ENCODE measurements around the gene LYSMD4. TPM values are rescaled to one million over a fixed set of nuclear protein-coding genes. Genes with fewer than 3 reads are reported as not detected.

LYSMD4 gene
- total and polyA plus RNA-seq, 2 of the 8 experiments (the other 6 are each of a cell fraction or from before 2014, with no cell fraction given): 7.5 to 17.5 TPM

GRCh38 chr15:99692825-99693224, 40.4 kb downstream of the LYSMD4 start (continued):
- no peak for TF ChIP-seq CHD7 (IDR thresholded peaks at IDR 0.05; ENCODE audit: insufficient replicate concordance, low read length)
- TF ChIP-seq POLR2A (IDR thresholded peaks at IDR 0.05; ENCODE audit: control extremely low read depth in 1 of 2, low read depth in 2 of 2, low read length in 2 of 2): no peak
- TF ChIP-seq ATF2 (IDR thresholded peaks at IDR 0.05; ENCODE audit: low read length): no peak
- TF ChIP-seq USF2 (IDR thresholded peaks at IDR 0.05; ENCODE audit: low read length): no peak
- no peak for TF ChIP-seq CEBPB (IDR thresholded peaks at IDR 0.05; ENCODE audit: low read depth, low read length)
- TF ChIP-seq PHF8 (conservative IDR thresholded peaks at IDR 0.05; ENCODE audit: low read depth, low read length): no peak
- TF ChIP-seq NRF1 (IDR thresholded peaks at IDR 0.05; ENCODE audit: low read depth, low read length): no peak
- TF ChIP-seq SRF (IDR thresholded peaks at IDR 0.05; ENCODE audit: low read depth, low read length): no peak
- TF ChIP-seq TAF1 (IDR thresholded peaks at IDR 0.05; ENCODE audit: low read depth, low read length): no peak
- TF ChIP-seq SUZ12 (IDR thresholded peaks at IDR 0.05; ENCODE audit: low read length): no peak

All from H1 (cell line).